H1 (cell line): ENCODE measurements around the gene SMYD3. TPM values are rescaled to one million over a fixed set of nuclear protein-coding genes. Genes with fewer than 3 reads are reported as not detected.

Experiments
- CTCF ChIA-PET: fragments of 300-600 bp; sonication (Branson Sonifier 250); formaldehyde crosslinking; loops from one replicate; lab custom pipeline; 2021; ENCODE audit not compliant: partially characterized antibody; lab: Charles Lee
- POLR2A ChIA-PET: fragments of 300-600 bp; sonication (Branson Sonifier 250); formaldehyde crosslinking; loops from one replicate; lab custom pipeline; 2021; ENCODE audit warnings: inconsistent platforms; ENCODE audit not compliant: partially characterized antibody; lab: Charles Lee
- DNase-seq, 2 experiments: peaks; one replicate each; pipeline versions ENCODE4 v3.0.0 to v3.0.0-alpha.2; 2010 to 2022; ENCODE audit warnings: low spot score in 2 of 2, low read depth in 1 of 2, mixed read lengths in 1 of 2
- FAIRE-seq: peaks from 2 replicates; lab custom pipeline; 2011; peaks lifted over from hg19 to GRCh38; lab: Jason Lieb, UNC
- H2AFZ ChIP-seq: 2 replicates; pipeline ENCODE4 v1.8.1; 2012; ENCODE audit warnings: low read length, inconsistent platforms
- H2AK5ac ChIP-seq: 2 replicates; pipeline ENCODE4 v1.6.1; 2013; ENCODE audit warnings: low read depth, low read length
- H2BK120ac ChIP-seq: replicated peaks from 2 replicates; pipeline ENCODE3; 2013; ENCODE audit warnings: low read depth, low read length, inconsistent platforms
- H2BK12ac ChIP-seq: 2 replicates; pipeline ENCODE4 v1.6.1; 2013; ENCODE audit warnings: low read depth, low read length
- H2BK15ac ChIP-seq: 2 replicates; pipeline ENCODE4 v1.6.1; 2013; ENCODE audit warnings: low read length
- H2BK20ac ChIP-seq: 2 replicates; pipeline ENCODE4 v1.6.1; 2013; ENCODE audit warnings: low read length
- H2BK5ac ChIP-seq: 2 replicates; pipeline ENCODE4 v1.6.1; 2013; ENCODE audit warnings: low read depth, low read length
- H3K14ac ChIP-seq: 2 replicates; pipeline ENCODE4 v1.6.1; 2013; ENCODE audit warnings: inconsistent platforms; ENCODE audit not compliant: insufficient read length
- H3K18ac ChIP-seq: 2 replicates; pipeline ENCODE4 v1.6.1; 2013; ENCODE audit warnings: low read length; ENCODE audit errors: extremely low read depth
- H3K23ac ChIP-seq: 2 replicates; pipeline ENCODE4 v1.6.1; 2013; ENCODE audit warnings: inconsistent platforms; ENCODE audit not compliant: insufficient read length
- H3K23me2 ChIP-seq: 2 replicates; pipeline ENCODE4 v1.6.1; 2013; ENCODE audit warnings: low read depth, low read length
- H3K27ac ChIP-seq: 2 replicates; pipeline ENCODE4 v1.6.1; 2011; ENCODE audit warnings: low read depth, low read length, inconsistent platforms
- H3K27me3 ChIP-seq, 4 experiments: replicated peaks in 1 of 4; 1 replicate in 1 of 4; 2 replicates in 3 of 4; pipeline versions ENCODE4 v1.6.1 to v1.8.1; 2011 to 2013; ENCODE audit warnings: low read length in 3 of 4, mild to moderate bottlenecking in 3 of 4, inconsistent platforms in 2 of 4, mixed read lengths in 2 of 4, moderate library complexity in 1 of 4; ENCODE audit not compliant: control insufficient read depth in 3 of 4, insufficient read depth in 3 of 4; ENCODE audit errors: extremely low read depth in 1 of 4
- H3K36me3 ChIP-seq, 4 experiments: 2 replicates each; pipeline versions ENCODE4 v1.6.1 to v1.8.1; 2011 to 2013; ENCODE audit warnings: mild to moderate bottlenecking in 4 of 4, low read length in 3 of 4, moderate library complexity in 2 of 4, control low read depth in 1 of 4, inconsistent platforms in 1 of 4; ENCODE audit not compliant: insufficient read depth in 4 of 4, control insufficient read depth in 2 of 4
- H3K4ac ChIP-seq: replicated peaks from 2 replicates; pipeline ENCODE3; 2013; ENCODE audit warnings: low read length, low read depth, mixed read lengths, inconsistent platforms; ENCODE audit not compliant: insufficient read length
- H3K4me1 ChIP-seq, 4 experiments: replicated peaks in 1 of 4; 1 replicate in 1 of 4; 2 replicates in 3 of 4; pipeline versions ENCODE4 v1.6.1 to v1.8.1; 2011 to 2013; ENCODE audit warnings: low read length in 3 of 4, inconsistent platforms in 2 of 4, mixed read lengths in 1 of 4; ENCODE audit not compliant: insufficient read depth in 4 of 4, control insufficient read depth in 3 of 4
- H3K4me2 ChIP-seq, 2 experiments: 2 replicates each; pipeline versions ENCODE4 v1.6.1 to v1.8.1; 2011 to 2013; ENCODE audit warnings: low read depth in 2 of 2, low read length in 2 of 2, control low read depth in 1 of 2, inconsistent platforms in 1 of 2, mild to moderate bottlenecking in 1 of 2; ENCODE audit not compliant: insufficient read depth in 1 of 2
- H3K4me3 ChIP-seq, 4 experiments: fragments of 200-600, 300-600 bp in 1 of 4; sonication (generic), shearing (Covaris generic), sonication (Bioruptor Twin) in 1 of 4; 2 replicates each; pipeline versions ENCODE4 v1.5.1 to v1.8.1; 2011 to 2016; ENCODE audit warnings: low read length in 4 of 4, low read depth in 3 of 4, control low read depth in 2 of 4, inconsistent platforms in 2 of 4, mild to moderate bottlenecking in 2 of 4, mixed read lengths in 1 of 4, moderate library complexity in 1 of 4; ENCODE audit not compliant: insufficient read depth in 2 of 4; ENCODE audit errors: extremely low read depth in 1 of 4
- H3K56ac ChIP-seq: replicated peaks from 2 replicates; pipeline ENCODE3; 2013; ENCODE audit warnings: low read depth, mild to moderate bottlenecking, mixed read lengths, low read length, inconsistent platforms; ENCODE audit not compliant: insufficient read length
- H3K79me1 ChIP-seq: 2 replicates; pipeline ENCODE4 v1.6.1; 2013; ENCODE audit warnings: low read depth, low read length, control low read depth
- H3K79me2 ChIP-seq, 2 experiments: 2 replicates each; pipeline versions ENCODE4 v1.6.1 to v1.8.1; 2012 to 2013; ENCODE audit warnings: low read length in 2 of 2, mild to moderate bottlenecking in 2 of 2, inconsistent platforms in 1 of 2; ENCODE audit not compliant: insufficient read depth in 2 of 2, control insufficient read depth in 1 of 2
- H3K9ac ChIP-seq, 4 experiments: replicated peaks in 1 of 4; 1 replicate in 1 of 4; 2 replicates in 3 of 4; pipeline versions ENCODE4 v1.6.1 to v1.8.1; 2011 to 2013; ENCODE audit warnings: low read depth in 3 of 4, low read length in 3 of 4, control low read depth in 2 of 4, mild to moderate bottlenecking in 2 of 4, moderate library complexity in 2 of 4, inconsistent platforms in 1 of 4; ENCODE audit errors: extremely low read depth in 1 of 4
- H3K9me3 ChIP-seq, 2 experiments: 2 replicates each; pipeline versions ENCODE4 v1.6.1 to v1.8.1; 2012 to 2013; ENCODE audit warnings: mild to moderate bottlenecking in 2 of 2, moderate library complexity in 2 of 2, control low read depth in 1 of 2, inconsistent platforms in 1 of 2, low read depth in 1 of 2, low read length in 1 of 2, mixed read lengths in 1 of 2; ENCODE audit not compliant: insufficient read depth in 2 of 2
- H4K20me1 ChIP-seq, 2 experiments: replicated peaks in 1 of 2; 2 replicates each; pipeline versions ENCODE3 to v1.8.1; 2011 to 2013; ENCODE audit warnings: inconsistent platforms in 2 of 2, low read length in 2 of 2, mild to moderate bottlenecking in 1 of 2; ENCODE audit not compliant: insufficient read depth in 2 of 2, control insufficient read depth in 1 of 2
- H4K5ac ChIP-seq: 2 replicates; pipeline ENCODE4 v1.6.1; 2013; ENCODE audit warnings: low read length, low read depth, mixed read lengths, inconsistent platforms; ENCODE audit not compliant: insufficient read length
- H4K8ac ChIP-seq: 2 replicates; pipeline ENCODE4 v1.8.0; 2013; ENCODE audit warnings: mild to moderate bottlenecking, moderate library complexity, low read length, inconsistent platforms; ENCODE audit not compliant: insufficient read depth; ENCODE audit errors: extremely low read depth
- H4K91ac ChIP-seq: replicated peaks from 2 replicates; pipeline ENCODE3; 2013; ENCODE audit warnings: low read length, mixed read lengths, inconsistent platforms; ENCODE audit not compliant: insufficient read length
- CHD1 ChIP-seq: IDR thresholded peaks from 2 replicates; pipeline ENCODE4 v1.6.1; 2012; ENCODE audit warnings: low read depth, low read length, improper control_type of control experiment
- CTBP2 ChIP-seq: IDR thresholded peaks from 2 replicates; pipeline ENCODE4 v1.7.0; 2011; ENCODE audit warnings: borderline replicate concordance, mild to moderate bottlenecking, moderate library complexity, mixed read lengths, low read length; ENCODE audit not compliant: insufficient read depth, insufficient read length
- GTF2F1 ChIP-seq: IDR thresholded peaks from 2 replicates; pipeline ENCODE4 v1.6.1; 2012; ENCODE audit warnings: low read depth, low read length, improper control_type of control experiment, borderline replicate concordance
- SIN3A ChIP-seq, 2 experiments: IDR thresholded peaks in 1 of 2; conservative IDR thresholded peaks in 1 of 2; 2 replicates each; pipeline ENCODE4 v1.6.1; 2011 to 2012; ENCODE audit warnings: low read length in 2 of 2, improper control_type of control experiment in 1 of 2, low read depth in 1 of 2, mild to moderate bottlenecking in 1 of 2
- WGBS, 2 experiments: shearing (Covaris generic) in 1 of 2; methylation state at CpG; one replicate each; pipeline versions ENCODE4 v1.1.6 to v1.1.7; 2013 to 2015; ENCODE audit warnings: low lambda C conversion rate in 2 of 2, mixed read lengths in 2 of 2, inconsistent platforms in 1 of 2, low coverage in 1 of 2, missing lambda C conversion rate in 1 of 2; ENCODE audit not compliant: insufficient replicate concordance in 2 of 2, insufficient coverage in 1 of 2, insufficient read length in 1 of 2; ENCODE audit errors: extremely low coverage in 1 of 2, missing lambda C conversion rate in 1 of 2; 5-methylcytosine and 5-hydroxymethylcytosine counted together
- polyA plus RNA-seq, 7 experiments: library from polyadenylated mRNA; depleted of rRNA in 3 of 7; stranded (reverse) in 5 of 7; unstranded in 2 of 7; fragments of >200 nt in 5 of 7; fragments of 200-250 nt in 2 of 7; gene quantifications; 1 replicate in 5 of 7; 2 replicates in 1 of 7; 4 replicates in 1 of 7; pipeline versions ENCODE4 v1.2.1 to v1.2.3, GENCODE V29; 2011 to 2013; ENCODE audit warnings: missing spikeins in 2 of 7, mixed read lengths in 2 of 7
- total RNA-seq: library from RNA; stranded (reverse); fragmentation: NEBNext Ultra II Directional; extraction: Animal tissue kit (Norgen Biotek cat#: 25700); gene quantifications from 2 replicates; pipeline ENCODE4 v1.2.1, GENCODE V29; 2021

Gene SMYD3
- total and polyA plus RNA-seq, 2 of the 8 experiments (the other 6 are each of a cell fraction or from before 2014, with no cell fraction given) = 17.3 to 25.4 TPM

DNA sequence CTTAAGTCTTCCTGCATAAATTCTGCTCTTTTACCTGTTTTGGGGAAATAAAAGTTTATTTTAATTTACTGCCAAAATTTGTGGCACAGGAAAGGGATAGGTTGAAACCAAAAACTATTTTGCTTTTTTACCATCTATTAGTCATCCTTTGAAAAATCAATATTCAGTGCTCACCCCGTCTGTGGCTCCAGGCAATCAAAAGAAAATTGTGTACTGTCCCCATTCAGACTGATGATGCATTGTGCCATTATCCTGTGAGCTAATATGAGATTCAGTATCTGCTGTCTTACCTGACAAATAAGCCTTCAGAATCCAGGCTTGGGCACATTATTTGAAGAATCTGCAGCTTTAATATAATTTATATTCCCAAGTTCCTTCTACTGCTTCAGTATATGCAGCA lies 701.5 kb downstream of the SMYD3 start:
- Histone ChIP-seq H3K79me1 (no peaks in the 10 kb centered on the region), H4K5ac (no peak overlapping the region), H3K23me2 (no peaks in the 10 kb centered on the region), H2BK12ac (no peak overlapping the region), H2BK120ac (no peak overlapping the region), H3K27me3 (no peaks in the 10 kb centered on the region), H3K4me1 (peaks cover 0 to 7% (median 3%) of the 10 kb centered on the region in 4 experiments; a peak in 4 of 7 replicates), H3K9ac (no peak overlapping the region), H4K20me1 (no peaks in the 10 kb centered on the region), H2BK15ac (no peak overlapping the region), H3K27ac (no peak overlapping the region), H2AK5ac (no peak overlapping the region), H2BK5ac (no peak overlapping the region), H3K18ac (no peak overlapping the region), H3K9me3 (no peaks in the 10 kb centered on the region), H3K4me2 (no peak overlapping the region), H4K8ac (no peak overlapping the region), H3K4me3 (no peak overlapping the region), H2AFZ (no peak overlapping the region), H3K4ac (no peak overlapping the region), H3K79me2 (no peaks in the 10 kb centered on the region), H3K56ac (no peak overlapping the region), H3K23ac (no peak overlapping the region), H3K14ac (no peak overlapping the region), H3K36me3 (no peaks in the 10 kb centered on the region), H4K91ac (no peak overlapping the region), H2BK20ac (no peak overlapping the region)
- DNase-seq (no peak), FAIRE-seq (no peak)
- WGBS, 2 experiments = 0% methylated on average over 1 of the region's 1 CpG; no CpG with 5 or more reads in 1 of the 2 experiments
- TF ChIP-seq CTBP2 (no peak), SIN3A (conservative IDR thresholded peaks at IDR 0.05 in 1 of 2, IDR thresholded peaks at IDR 0.05 in 1 of 2; ENCODE audit: low read depth in 1 of 2, low read length in 2 of 2) (no peak), CHD1 (no peak), GTF2F1 (no peak)
- POLR2A ChIA-PET = interaction anchor here (0.6 kb wide), 1 partner anchor 810 kb away, joined by 3 read pairs; no protein-coding TSS in a partner anchor
- CTCF ChIA-PET = interaction anchor here (0.7 to 1.1 kb wide), 2 partner anchors 9 to 136 kb away, joined by 3 read pairs; no protein-coding TSS in a partner anchor
